HepG2 (cell line): ENCODE results near the gene CC2D1A. TPM values are rescaled to one million over a fixed set of nuclear protein-coding genes. Genes with fewer than 3 reads are reported as not detected.

Experiments used
- ATAC-seq: fragments of 200-7000 bp; cut with Tn5 transposase; 3 replicates; pipeline ENCODE4 v1.9.1; 2020; ENCODE audit warnings: mild to moderate bottlenecking, moderate library complexity
- BruUV-seq: library from RNA; stranded (reverse); fragments of 400-500 nt; replicated peaks from 2 replicates; lab custom pipeline; 2021; lab: Mats Ljungman, UMichigan
- CTCF ChIA-PET: fragments of 300-600 bp; formaldehyde crosslinking; extraction: SDS; loops from one replicate; lab custom pipeline; 2021; ENCODE audit warnings: low total read pairs, inconsistent platforms, low intra/inter-chr PET ratio; lab: Yijun Ruan, JAX
- POLR2A ChIA-PET: fragments of 350-600 bp; sonication (Branson Sonifier 250); formaldehyde crosslinking; loops from one replicate; lab custom pipeline; 2020; ENCODE audit warnings: antibody characterized with exemption, inconsistent platforms; lab: Yijun Ruan, JAX
- DNase-seq: peaks from one replicate; pipeline ENCODE4 v3.0.0-alpha.2; 2015; ENCODE audit warnings: low spot score
- FAIRE-seq: peaks from 3 replicates; lab custom pipeline; 2011; peaks lifted over from hg19 to GRCh38; lab: Jason Lieb, UNC
- H2AFZ ChIP-seq: one replicate; pipeline ENCODE4 v1.6.1; 2011; ENCODE audit warnings: low read length, inconsistent platforms
- H3K27ac ChIP-seq: fragments of 300-600 bp; 3 replicates; pipeline ENCODE4 v1.8.0; 2011; ENCODE audit warnings: mixed run types, mild to moderate bottlenecking, mixed read lengths, low read length, inconsistent platforms; ENCODE audit not compliant: insufficient read depth; ENCODE audit errors: extremely low read length
- H3K27me3 ChIP-seq, 2 experiments: fragments of 200-600 bp in 1 of 2; 2 replicates in 1 of 2; 3 replicates in 1 of 2; pipeline versions ENCODE4 v1.6.0 to v1.8.0; 2011; ENCODE audit warnings: low read length in 2 of 2, mild to moderate bottlenecking in 2 of 2, moderate library complexity in 2 of 2, inconsistent platforms in 1 of 2; ENCODE audit not compliant: insufficient read depth in 2 of 2, control insufficient read depth in 1 of 2
- H3K36me3 ChIP-seq, 2 experiments: fragments of 200-600 bp in 1 of 2; replicated peaks in 1 of 2; 2 replicates in 1 of 2; 3 replicates in 1 of 2; pipeline versions ENCODE4 v1.5.1 to v1.8.0; 2011; ENCODE audit warnings: low read length in 2 of 2, inconsistent platforms in 1 of 2; ENCODE audit not compliant: insufficient read depth in 2 of 2, control insufficient read depth in 1 of 2
- H3K4me1 ChIP-seq: 2 replicates; pipeline ENCODE4 v1.5.1; 2012; ENCODE audit warnings: low read length, inconsistent platforms; ENCODE audit not compliant: insufficient read depth
- H3K4me2 ChIP-seq: 2 replicates; pipeline ENCODE4 v1.6.0; 2011; ENCODE audit warnings: low read depth, low read length, inconsistent platforms
- H3K4me3 ChIP-seq, 3 experiments: fragments of 200-600 bp in 1 of 3; sonication (generic), shearing (Covaris generic) in 1 of 3; replicated peaks in 1 of 3; 2 replicates each; pipeline ENCODE4 v1.5.1; 2011 to 2016; ENCODE audit warnings: low read length in 3 of 3, inconsistent platforms in 2 of 3, low read depth in 2 of 3, mild to moderate bottlenecking in 2 of 3, control low read depth in 1 of 3, mixed read lengths in 1 of 3; ENCODE audit not compliant: insufficient read depth in 1 of 3
- H3K79me2 ChIP-seq: one replicate; pipeline ENCODE4 v1.6.1; 2011; ENCODE audit warnings: low read length, inconsistent platforms; ENCODE audit not compliant: insufficient read depth
- H3K9ac ChIP-seq: 2 replicates; pipeline ENCODE4 v1.6.0; 2011; ENCODE audit warnings: mild to moderate bottlenecking, low read depth, low read length, inconsistent platforms; ENCODE audit not compliant: insufficient read depth
- H3K9me3 ChIP-seq: 2 replicates; pipeline ENCODE4 v1.5.1; 2012; ENCODE audit warnings: mild to moderate bottlenecking, low read length
- H4K20me1 ChIP-seq: 2 replicates; pipeline ENCODE4 v1.6.0; 2011; ENCODE audit warnings: inconsistent platforms, mild to moderate bottlenecking, low read length, moderate library complexity; ENCODE audit not compliant: insufficient read depth
- AGO2 ChIP-seq: fragments of 200-400 bp; formaldehyde crosslinking; optimal IDR thresholded peaks from 2 replicates; pipeline ENCODE3; 2017; ENCODE audit warnings: mild to moderate bottlenecking, low read depth, low read length, moderate library complexity
- CCAR2 ChIP-seq: fragments of 200-400 bp; formaldehyde crosslinking; optimal IDR thresholded peaks from 2 replicates; pipeline ENCODE3; 2018; ENCODE audit warnings: low read depth, mild to moderate bottlenecking, low read length, moderate library complexity
- KDM4B ChIP-seq: sonication (generic); formaldehyde crosslinking; IDR thresholded peaks from 2 replicates; pipeline ENCODE4 v1.4.0; 2020; ENCODE audit warnings: missing genetic modification reagents
- TBX2 ChIP-seq: sonication (generic); formaldehyde crosslinking; IDR thresholded peaks from 2 replicates; pipeline ENCODE4 v1.5.0; 2020; ENCODE audit warnings: missing genetic modification reagents, mild to moderate bottlenecking, borderline replicate concordance
- ZMYM3 ChIP-seq: sonication (generic); formaldehyde crosslinking; IDR thresholded peaks from 2 replicates; pipeline ENCODE4 v1.5.1; 2020; ENCODE audit warnings: mild to moderate bottlenecking, missing genetic modification reagents
- WGBS: methylation state at CpG from one replicate; pipeline ENCODE4 v1.1.6; 2017; ENCODE audit warnings: low lambda C conversion rate; 5-methylcytosine and 5-hydroxymethylcytosine counted together
- in situ Hi-C: cut with HindIII; loops from 2 replicates; pipeline ENCODE4 v1.10.0; 2017; ENCODE audit warnings: low pct_unique_long_range_greater_than_20kb; ENCODE audit not compliant: extremely low pct_ligation_motif_present
- intact Hi-C: fragments of 100-400 bp; cut with micrococcal nuclease; formaldehyde crosslinking; loops from one replicate; pipeline ENCODE4 v1.10.0; 2022; ENCODE audit not compliant: unreplicated experiment
- polyA plus RNA-seq, 8 experiments: library from polyadenylated mRNA; depleted of rRNA in 3 of 8; stranded (reverse) in 7 of 8; unstranded in 1 of 8; fragments of >200 nt; fragmentation: Illumina TruSeq in 4 of 8; extraction: Trizol in 4 of 8; gene quantifications; 2 replicates each; pipeline versions ENCODE4 v1.2.1 to v1.2.3, GENCODE V29; 2011 to 2016; ENCODE audit warnings: low read depth in 4 of 8, missing spikeins in 1 of 8, mixed read lengths in 1 of 8; ENCODE audit not compliant: insufficient read depth in 1 of 8
- total RNA-seq, 5 experiments: library from RNA; depleted of rRNA; stranded (reverse); fragments of >200 nt; fragmentation: Illumina TruSeq; extraction: Trizol; gene quantifications; 2 replicates each; pipeline ENCODE4 v1.2.3, GENCODE V29; 2016; ENCODE audit warnings: low read depth in 1 of 5
- TF ChIP-seq, protein P1 (sequence below): sonication (generic); formaldehyde crosslinking; IDR thresholded peaks from 2 replicates; pipeline ENCODE4 v1.4.0; 2020; ENCODE audit warnings: missing genetic modification reagents

Gene CC2D1A
- total and polyA plus RNA-seq, 2 of the 13 experiments (the other 11 are each of a cell fraction or from before 2014, with no cell fraction given) = 9.7 to 11.5 TPM

GRCh38 chr19:13917888-13918406, 11.9 kb downstream of the CC2D1A start (continued):
- TF ChIP-seq CCAR2 (no peak), ZMYM3 (CRISPR knock-in tag) (peak; percentile 62), TBX2 (CRISPR knock-in tag) (no peak)
- TF ChIP-seq, protein P1, sequence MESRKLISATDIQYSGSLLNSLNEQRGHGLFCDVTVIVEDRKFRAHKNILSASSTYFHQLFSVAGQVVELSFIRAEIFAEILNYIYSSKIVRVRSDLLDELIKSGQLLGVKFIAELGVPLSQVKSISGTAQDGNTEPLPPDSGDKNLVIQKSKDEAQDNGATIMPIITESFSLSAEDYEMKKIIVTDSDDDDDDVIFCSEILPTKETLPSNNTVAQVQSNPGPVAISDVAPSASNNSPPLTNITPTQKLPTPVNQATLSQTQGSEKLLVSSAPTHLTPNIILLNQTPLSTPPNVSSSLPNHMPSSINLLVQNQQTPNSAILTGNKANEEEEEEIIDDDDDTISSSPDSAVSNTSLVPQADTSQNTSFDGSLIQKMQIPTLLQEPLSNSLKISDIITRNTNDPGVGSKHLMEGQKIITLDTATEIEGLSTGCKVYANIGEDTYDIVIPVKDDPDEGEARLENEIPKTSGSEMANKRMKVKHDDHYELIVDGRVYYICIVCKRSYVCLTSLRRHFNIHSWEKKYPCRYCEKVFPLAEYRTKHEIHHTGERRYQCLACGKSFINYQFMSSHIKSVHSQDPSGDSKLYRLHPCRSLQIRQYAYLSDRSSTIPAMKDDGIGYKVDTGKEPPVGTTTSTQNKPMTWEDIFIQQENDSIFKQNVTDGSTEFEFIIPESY (CRISPR knock-in tag) = peak; percentile 51; the same call in 1 of the 2 replicates

DNA sequence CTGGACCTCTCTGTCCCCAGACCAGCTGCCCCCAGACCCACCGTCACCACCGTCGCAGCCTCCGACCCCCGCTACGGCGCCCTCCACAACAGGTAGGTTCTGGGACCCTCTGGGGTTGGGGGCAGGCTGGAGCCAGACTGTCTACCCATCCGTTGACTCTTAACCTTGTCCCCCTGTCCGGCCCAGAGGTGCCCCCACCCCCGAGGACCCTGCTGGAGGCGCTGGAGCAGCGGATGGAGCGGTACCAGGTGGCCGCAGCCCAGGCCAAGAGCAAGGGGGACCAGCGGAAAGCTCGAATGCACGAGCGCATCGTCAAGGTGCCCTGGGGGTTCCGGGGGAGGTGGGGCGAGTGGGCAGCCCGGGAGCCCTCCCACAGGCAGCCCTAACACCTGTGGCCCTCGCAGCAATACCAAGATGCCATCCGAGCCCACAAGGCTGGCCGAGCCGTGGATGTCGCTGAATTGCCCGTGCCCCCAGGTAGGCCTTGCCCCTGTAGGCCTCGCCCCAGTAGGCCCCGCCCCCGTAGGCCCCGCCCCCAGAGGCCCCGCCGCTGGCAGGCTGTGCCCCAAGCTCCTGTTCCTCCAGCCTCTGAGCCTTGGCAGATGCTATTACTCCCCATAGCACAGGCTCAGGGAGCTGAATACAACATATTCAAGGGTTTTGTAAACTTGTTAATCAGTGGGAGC, 12.9 kb downstream of the CC2D1A start:
- no peak overlapping the region for H3K4me3 ChIP-seq
- BruUV-seq = no TSS peak
- H3K9ac ChIP-seq = no peak overlapping the region
- POLR2A ChIA-PET = no interaction called here
- peaks cover 5% of the 10 kb centered on the region; the same call in 1 of the 2 replicates for H3K9me3 ChIP-seq
- in situ Hi-C loops (no loop called here), intact Hi-C loops (no loop called here)
- H3K4me2 ChIP-seq = no peak overlapping the region
- H3K36me3 ChIP-seq = peaks cover 7 to 46% of the 10 kb centered on the region in 2 experiments; a peak in 3 of 5 replicates
- TF ChIP-seq KDM4B (CRISPR knock-in tag) (no peak), AGO2 (peak; percentile 47)
- no peak overlapping the region for H3K27ac ChIP-seq
- 96% methylated on average over 22 of the region's 34 CpGs for WGBS
- no peaks in the 10 kb centered on the region for H3K79me2 ChIP-seq
- ATAC-seq (no peak), FAIRE-seq (no peak), DNase-seq (no peak)
- H3K4me1 ChIP-seq = no peaks in the 10 kb centered on the region
- CTCF ChIA-PET = no interaction called here
- H3K27me3 ChIP-seq = no peaks in the 10 kb centered on the region
- H4K20me1 ChIP-seq = no peaks in the 10 kb centered on the region
- no peak overlapping the region for H2AFZ ChIP-seq
